ENCODE data around the gene CEBPA. TPM values are rescaled to one million over a fixed set of nuclear protein-coding genes. Genes with fewer than 3 reads are reported as not detected.
A peak's percentile ranks its signal among the peaks of the same experiment; 100 is the strongest.

Gene CEBPA
- total and polyA plus RNA-seq, 2 donors (not counting 1 experiment from before 2014, with no cell fraction given) = 1.7 to 2.6 TPM

DNA sequence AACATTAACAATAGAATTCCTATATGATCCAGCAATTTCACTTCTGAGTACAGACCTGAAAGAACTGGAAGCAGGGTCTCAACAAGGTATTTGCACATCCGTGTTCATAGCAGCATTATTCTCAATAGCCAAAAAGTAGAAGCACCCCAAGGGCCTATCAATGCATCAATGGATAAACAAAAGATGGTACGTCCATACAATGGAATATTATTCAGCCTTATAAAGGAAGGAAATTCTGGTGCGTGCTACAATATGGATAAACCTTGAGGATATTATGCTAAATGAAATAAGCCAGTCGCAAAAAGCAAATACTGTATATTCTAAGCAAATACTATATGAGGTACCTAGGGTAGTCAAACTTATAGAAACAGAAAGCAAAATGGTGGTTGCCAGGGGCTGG lies 30.8 kb upstream of the CEBPA start:
- intact Hi-C loops (cut with micrococcal nuclease) = no loop called here
- ATAC-seq (ENCODE audit: low read depth) = no peak

DNA sequence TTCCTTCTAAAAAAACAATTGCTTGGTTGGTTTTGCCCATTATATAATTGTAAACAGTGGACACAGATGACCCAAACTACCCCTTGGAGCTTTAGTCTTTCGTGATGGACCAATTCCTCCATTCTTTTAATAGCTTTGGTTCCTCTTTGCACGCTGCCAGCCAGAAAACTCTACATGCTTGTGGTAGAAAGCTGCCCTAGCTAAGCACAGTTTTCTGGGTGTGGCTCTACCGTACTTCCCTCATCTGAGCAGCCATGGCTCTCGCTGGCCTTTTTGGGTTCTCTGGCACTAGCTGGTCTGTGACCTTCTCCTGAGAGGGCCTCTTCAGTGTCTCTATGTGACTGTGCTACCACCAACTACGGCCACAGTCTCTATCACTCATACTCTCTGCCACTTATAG lies 29.9 kb upstream of the CEBPA start:
- intact Hi-C loops (cut with micrococcal nuclease) = no loop called here
- ChIA-PET CTCF (interaction anchor here (0.5 kb wide), 1 partner anchor 75 kb away, joined by 4 read pairs; no protein-coding TSS in a partner anchor), POLR2A (no interaction called here)

More for the DNA sequence above, 30.8 kb upstream of the CEBPA start:
- ChIA-PET POLR2A (no interaction called here), CTCF (no interaction called here)
- WGBS (ENCODE audit: insufficient coverage) = 86% methylated on average over 1 of the region's 4 CpGs
- Histone ChIP-seq H2AFZ (ENCODE audit: insufficient read depth, low read depth, low read length, poor library complexity, severe bottlenecking) (no peak overlapping the region), H3K4me1 (ENCODE audit: control insufficient read depth in 2 of 2, insufficient read depth in 2 of 2, low read length in 2 of 2) (peaks cover 17 to 24% of the 10 kb centered on the region in 2 donors), H3K27me3 (replicated peaks in 1 of 4; ENCODE audit: control extremely low read depth in 1 of 4, control insufficient read depth in 3 of 4, insufficient read depth in 4 of 4, low read length in 3 of 4) (peaks cover 0 to 2% (median under 1%) of the 10 kb centered on the region in 4 experiments), H3K36me3 (replicated peaks in 1 of 2; ENCODE audit: control extremely low read depth in 1 of 2, control insufficient read depth in 1 of 2, extremely low read depth in 1 of 2, insufficient read depth in 2 of 2, low read length in 1 of 2) (no peaks in the 10 kb centered on the region), H3K79me2 (ENCODE audit: control insufficient read depth, insufficient read depth, low read length) (no peaks in the 10 kb centered on the region), H3K9ac (ENCODE audit: low read length) (no peak overlapping the region), H3K27ac (ENCODE audit: low read length in 2 of 2) (no peak overlapping the region), H3K4me2 (replicated peaks; ENCODE audit: low read depth, low read length, poor library complexity, severe bottlenecking) (no peak overlapping the region), H4K20me1 (ENCODE audit: control insufficient read depth, insufficient read depth, low read length, poor library complexity, severe bottlenecking) (no peaks in the 10 kb centered on the region), H3K9me3 (ENCODE audit: control extremely low read depth in 1 of 3, control insufficient read depth in 2 of 3, insufficient read depth in 1 of 3, low read length in 2 of 3) (peaks cover 0 to 5% (median 0%) of the 10 kb centered on the region in 3 donors), H3K4me3 (ENCODE audit: control extremely low read depth in 1 of 5, extremely low read depth in 1 of 5, insufficient read depth in 1 of 5, low read depth in 2 of 5, low read length in 4 of 5) (no peak overlapping the region)
- H3K9me3 Mint-ChIP-seq (ENCODE audit: insufficient read depth) = peaks cover 2% of the 10 kb centered on the region
- DNase-seq = no peak
- H3K4me1 Mint-ChIP-seq = peaks cover 14% of the 10 kb centered on the region
- peaks cover 26% of the 10 kb centered on the region for H3K27me3 Mint-ChIP-seq
- no peak for TF ChIP-seq EZH2 (IDR thresholded peaks at IDR 0.05; ENCODE audit: borderline replicate concordance, insufficient read depth, low read depth, low read length, poor library complexity, severe bottlenecking)
- TF ChIP-seq, protein P1, sequence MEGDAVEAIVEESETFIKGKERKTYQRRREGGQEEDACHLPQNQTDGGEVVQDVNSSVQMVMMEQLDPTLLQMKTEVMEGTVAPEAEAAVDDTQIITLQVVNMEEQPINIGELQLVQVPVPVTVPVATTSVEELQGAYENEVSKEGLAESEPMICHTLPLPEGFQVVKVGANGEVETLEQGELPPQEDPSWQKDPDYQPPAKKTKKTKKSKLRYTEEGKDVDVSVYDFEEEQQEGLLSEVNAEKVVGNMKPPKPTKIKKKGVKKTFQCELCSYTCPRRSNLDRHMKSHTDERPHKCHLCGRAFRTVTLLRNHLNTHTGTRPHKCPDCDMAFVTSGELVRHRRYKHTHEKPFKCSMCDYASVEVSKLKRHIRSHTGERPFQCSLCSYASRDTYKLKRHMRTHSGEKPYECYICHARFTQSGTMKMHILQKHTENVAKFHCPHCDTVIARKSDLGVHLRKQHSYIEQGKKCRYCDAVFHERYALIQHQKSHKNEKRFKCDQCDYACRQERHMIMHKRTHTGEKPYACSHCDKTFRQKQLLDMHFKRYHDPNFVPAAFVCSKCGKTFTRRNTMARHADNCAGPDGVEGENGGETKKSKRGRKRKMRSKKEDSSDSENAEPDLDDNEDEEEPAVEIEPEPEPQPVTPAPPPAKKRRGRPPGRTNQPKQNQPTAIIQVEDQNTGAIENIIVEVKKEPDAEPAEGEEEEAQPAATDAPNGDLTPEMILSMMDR (IDR thresholded peaks at IDR 0.05) = no peak
- H3K4me3 Mint-ChIP-seq = no peak overlapping the region
- H3K27ac Mint-ChIP-seq = no peak overlapping the region

More for the DNA sequence above, 29.9 kb upstream of the CEBPA start:
- ATAC-seq (ENCODE audit: low read depth) (no peak), DNase-seq (peak; percentile 36)
- Histone ChIP-seq H3K4me3 (ENCODE audit: control extremely low read depth in 1 of 5, extremely low read depth in 1 of 5, insufficient read depth in 1 of 5, low read depth in 2 of 5, low read length in 4 of 5) (no peak overlapping the region), H3K27ac (ENCODE audit: low read length in 2 of 2) (peak overlapping the region; percentile 6 to 26), H3K79me2 (ENCODE audit: control insufficient read depth, insufficient read depth, low read length) (no peaks in the 10 kb centered on the region), H3K9me3 (ENCODE audit: control extremely low read depth in 1 of 3, control insufficient read depth in 2 of 3, insufficient read depth in 1 of 3, low read length in 2 of 3) (peaks cover 0 to 5% (median 0%) of the 10 kb centered on the region in 3 donors), H3K4me1 (ENCODE audit: control insufficient read depth in 2 of 2, insufficient read depth in 2 of 2, low read length in 2 of 2) (peaks cover 17 to 24% of the 10 kb centered on the region in 2 donors), H2AFZ (ENCODE audit: insufficient read depth, low read depth, low read length, poor library complexity, severe bottlenecking) (peak overlapping the region; percentile 68), H3K36me3 (replicated peaks in 1 of 2; ENCODE audit: control extremely low read depth in 1 of 2, control insufficient read depth in 1 of 2, extremely low read depth in 1 of 2, insufficient read depth in 2 of 2, low read length in 1 of 2) (no peaks in the 10 kb centered on the region), H3K4me2 (replicated peaks; ENCODE audit: low read depth, low read length, poor library complexity, severe bottlenecking) (peak overlapping the region; percentile 57), H4K20me1 (ENCODE audit: control insufficient read depth, insufficient read depth, low read length, poor library complexity, severe bottlenecking) (no peaks in the 10 kb centered on the region), H3K9ac (ENCODE audit: low read length) (peak overlapping the region; percentile 22), H3K27me3 (replicated peaks in 1 of 4; ENCODE audit: control extremely low read depth in 1 of 4, control insufficient read depth in 3 of 4, insufficient read depth in 4 of 4, low read length in 3 of 4) (peaks cover 0 to 3% (median 1%) of the 10 kb centered on the region in 4 experiments)
- Mint-ChIP-seq H3K9me3 (ENCODE audit: insufficient read depth) (no peaks in the 10 kb centered on the region), H3K4me3 (peak overlapping the region; percentile 4), H3K27me3 (peaks cover 22% of the 10 kb centered on the region), H3K4me1 (peaks cover 14% of the 10 kb centered on the region), H3K27ac (peak overlapping the region; percentile 72)
- TF ChIP-seq EZH2 (IDR thresholded peaks at IDR 0.05; ENCODE audit: borderline replicate concordance, insufficient read depth, low read depth, low read length, poor library complexity, severe bottlenecking) = no peak
- TF ChIP-seq, protein P1 (IDR thresholded peaks at IDR 0.05) = no peak
- WGBS (ENCODE audit: insufficient coverage) = 15% methylated on average over 5 of the region's 5 CpGs

Data from B cell (primary cell).